ENCODE results near the gene EPB41L2.
"Not testable (repeated sequence)": the region's sequence is repeated elsewhere in the genome, so short reads cannot be mapped to it uniquely, and the experiment has no call there.

The EPB41L2 gene

DNA sequence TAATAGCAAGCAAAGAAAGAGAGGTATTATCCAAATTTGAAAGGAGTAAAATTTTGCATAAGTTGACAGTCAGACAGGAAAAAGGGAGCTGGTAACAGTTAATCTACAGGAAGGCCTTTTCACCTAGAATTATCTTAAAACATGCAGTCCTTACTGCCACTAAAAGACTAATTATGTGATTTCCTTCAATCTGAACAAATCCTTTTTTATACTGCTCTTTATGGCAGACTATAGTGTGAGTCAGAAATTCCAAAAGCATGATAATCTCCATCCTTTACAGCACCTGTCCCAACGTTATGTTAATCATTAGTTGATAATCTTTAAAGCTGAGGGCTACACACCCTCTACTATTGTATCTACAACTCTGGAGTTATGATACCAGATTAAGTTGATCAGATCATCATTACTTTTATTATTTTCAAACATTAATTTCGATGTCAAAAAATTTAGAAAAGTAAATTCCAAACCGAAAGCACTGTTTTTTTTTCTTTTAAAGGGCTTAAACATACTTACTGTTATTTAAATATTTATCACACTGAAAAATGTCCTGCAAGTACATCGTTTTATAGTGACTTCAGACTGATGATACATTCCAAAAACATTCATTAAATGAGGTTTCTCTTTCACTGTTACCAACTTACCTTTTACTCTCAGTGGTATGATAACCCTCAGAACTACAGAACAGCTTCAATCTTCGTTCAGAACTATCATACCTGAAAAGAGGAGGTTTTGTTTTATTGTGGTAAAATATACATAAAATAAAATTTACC is 39.1 kb upstream of the EPB41L2 start:
- H3K4me1 ChIP-seq: no peaks in the 10 kb centered on the region
- no peaks in the 10 kb centered on the region for H3K9me3 ChIP-seq
- no peak overlapping the region for H3K4me3 ChIP-seq (ENCODE audit: low read depth, low read length)
- DNase-seq: no peak
- no peaks in the 10 kb centered on the region for H3K27me3 ChIP-seq
- TF ChIP-seq, protein P1, sequence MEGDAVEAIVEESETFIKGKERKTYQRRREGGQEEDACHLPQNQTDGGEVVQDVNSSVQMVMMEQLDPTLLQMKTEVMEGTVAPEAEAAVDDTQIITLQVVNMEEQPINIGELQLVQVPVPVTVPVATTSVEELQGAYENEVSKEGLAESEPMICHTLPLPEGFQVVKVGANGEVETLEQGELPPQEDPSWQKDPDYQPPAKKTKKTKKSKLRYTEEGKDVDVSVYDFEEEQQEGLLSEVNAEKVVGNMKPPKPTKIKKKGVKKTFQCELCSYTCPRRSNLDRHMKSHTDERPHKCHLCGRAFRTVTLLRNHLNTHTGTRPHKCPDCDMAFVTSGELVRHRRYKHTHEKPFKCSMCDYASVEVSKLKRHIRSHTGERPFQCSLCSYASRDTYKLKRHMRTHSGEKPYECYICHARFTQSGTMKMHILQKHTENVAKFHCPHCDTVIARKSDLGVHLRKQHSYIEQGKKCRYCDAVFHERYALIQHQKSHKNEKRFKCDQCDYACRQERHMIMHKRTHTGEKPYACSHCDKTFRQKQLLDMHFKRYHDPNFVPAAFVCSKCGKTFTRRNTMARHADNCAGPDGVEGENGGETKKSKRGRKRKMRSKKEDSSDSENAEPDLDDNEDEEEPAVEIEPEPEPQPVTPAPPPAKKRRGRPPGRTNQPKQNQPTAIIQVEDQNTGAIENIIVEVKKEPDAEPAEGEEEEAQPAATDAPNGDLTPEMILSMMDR (IDR thresholded peaks at IDR 0.05; ENCODE audit: low read depth, low read length): no peak
- H3K36me3 ChIP-seq: no peaks in the 10 kb centered on the region

DNA sequence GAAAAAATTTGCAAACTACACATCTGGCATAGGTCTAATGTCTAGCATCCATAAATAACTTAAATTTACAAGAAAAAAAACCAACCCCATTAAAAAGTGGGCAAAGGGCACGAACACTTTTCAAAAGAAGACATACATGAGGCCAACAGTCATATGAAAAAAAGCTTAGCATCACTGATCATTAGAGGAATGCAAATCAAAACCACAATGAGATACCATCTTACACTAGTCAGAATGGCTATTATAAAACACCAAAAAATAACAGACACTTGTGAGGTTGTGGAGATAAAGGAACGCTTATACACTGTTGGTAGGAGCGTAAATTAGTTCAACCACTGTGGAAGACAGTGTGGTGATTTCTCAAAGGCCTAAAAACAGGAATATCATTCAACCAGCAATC is 33.7 kb upstream of the EPB41L2 start:
- no peaks in the 10 kb centered on the region for H3K4me1 ChIP-seq
- TF ChIP-seq, protein P1 (IDR thresholded peaks at IDR 0.05; ENCODE audit: low read depth, low read length): no peak
- no peaks in the 10 kb centered on the region for H3K36me3 ChIP-seq
- DNase-seq: no peak
- H3K4me3 ChIP-seq (ENCODE audit: low read depth, low read length): no peak overlapping the region
- no peaks in the 10 kb centered on the region for H3K27me3 ChIP-seq
- H3K9me3 ChIP-seq: no peaks in the 10 kb centered on the region

DNA sequence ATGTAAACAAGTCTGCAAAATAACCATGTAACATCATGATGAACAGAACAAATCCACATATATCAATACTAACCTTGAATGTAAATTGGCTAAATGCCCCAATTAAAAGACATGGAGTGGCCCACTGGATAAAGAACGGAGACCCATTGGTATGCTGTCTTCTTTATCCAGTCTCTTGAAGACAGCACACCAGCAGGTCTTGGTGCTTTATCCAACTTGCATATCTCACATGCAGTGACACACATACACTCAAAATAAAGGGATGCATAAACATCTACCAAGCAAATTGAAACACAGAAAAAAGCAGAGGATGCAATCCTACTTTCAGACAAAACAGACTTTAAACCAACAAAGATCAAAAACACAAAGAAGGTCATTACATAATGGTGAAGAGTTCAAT is 30.3 kb upstream of the EPB41L2 start:
- no peak overlapping the region for H3K4me3 ChIP-seq (ENCODE audit: low read depth, low read length)
- no peaks in the 10 kb centered on the region for H3K27me3 ChIP-seq
- no peaks in the 10 kb centered on the region for H3K9me3 ChIP-seq
- TF ChIP-seq, protein P1 (IDR thresholded peaks at IDR 0.05; ENCODE audit: low read depth, low read length): no peak
- no peaks in the 10 kb centered on the region for H3K36me3 ChIP-seq
- DNase-seq: no peak
- no peaks in the 10 kb centered on the region for H3K4me1 ChIP-seq

DNA sequence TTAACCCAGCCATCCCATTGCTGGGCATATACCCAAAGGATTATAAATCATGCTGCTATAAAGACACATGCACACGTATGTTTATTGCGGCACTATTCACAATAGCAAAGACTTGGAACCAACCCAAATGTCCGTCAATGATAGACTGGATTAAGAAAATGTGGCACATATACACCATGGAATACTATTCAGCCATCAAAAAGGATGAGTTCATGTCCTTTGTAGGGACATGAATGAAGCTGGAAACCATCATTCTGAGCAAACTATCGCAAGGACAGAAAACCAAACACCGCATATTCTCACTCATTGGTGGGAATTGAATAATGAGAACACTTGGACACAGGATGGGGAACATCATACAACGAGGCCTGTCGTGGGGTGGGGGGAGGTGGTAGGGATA is 28.9 kb upstream of the EPB41L2 start:
- not testable (repeated sequence) for DNase-seq; H3K9me3 ChIP-seq; H3K4me3 ChIP-seq (ENCODE audit: low read depth, low read length); H3K4me1 ChIP-seq; H3K27me3 ChIP-seq; H3K36me3 ChIP-seq

DNA sequence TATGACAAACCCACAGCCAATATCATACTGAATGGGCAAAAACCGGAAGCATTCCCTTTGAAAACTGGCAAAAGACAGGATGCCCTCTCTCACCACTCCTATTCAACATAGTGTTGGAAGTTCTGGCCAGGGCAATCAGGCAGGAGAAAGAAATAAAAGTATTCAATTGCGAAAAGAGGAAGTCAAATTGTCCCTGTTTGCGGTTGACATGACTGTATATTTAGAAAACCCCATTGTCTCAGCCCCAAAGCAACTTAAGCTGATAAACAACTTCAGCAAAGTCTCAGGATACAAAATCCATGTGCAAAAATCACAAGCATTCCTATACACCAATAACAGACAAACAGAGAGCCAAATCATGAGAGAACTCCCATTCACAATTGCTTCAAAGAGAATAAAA is 27.3 kb upstream of the EPB41L2 start:
- not testable (repeated sequence) for DNase-seq; H3K36me3 ChIP-seq; H3K9me3 ChIP-seq; H3K27me3 ChIP-seq; H3K4me1 ChIP-seq; H3K4me3 ChIP-seq (ENCODE audit: low read depth, low read length)

DNA sequence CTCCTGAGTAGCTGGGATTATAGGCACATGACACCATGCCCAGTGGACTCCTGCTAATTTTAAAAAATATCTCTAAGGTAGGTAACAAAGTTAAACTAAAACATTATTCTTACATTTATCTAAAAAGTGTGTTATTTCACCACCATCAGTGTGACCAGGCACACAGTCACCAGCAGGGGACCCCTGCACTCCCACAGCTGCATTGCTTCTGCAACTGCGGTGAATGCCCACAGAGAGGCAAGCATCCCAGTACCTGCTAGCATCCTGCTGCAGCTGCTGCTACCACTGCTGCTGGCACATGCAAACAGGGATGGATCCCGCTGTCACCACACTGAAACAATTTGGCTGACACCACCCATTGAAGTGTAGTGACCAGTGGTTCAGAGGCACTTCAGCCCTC is 21.9 kb upstream of the EPB41L2 start:
- Histone ChIP-seq H3K9me3 (no peaks in the 10 kb centered on the region), H3K4me3 (ENCODE audit: low read depth, low read length) (no peak overlapping the region), H3K36me3 (no peaks in the 10 kb centered on the region), H3K27me3 (no peaks in the 10 kb centered on the region), H3K4me1 (no peaks in the 10 kb centered on the region)
- no peak for DNase-seq
- TF ChIP-seq, protein P1 (IDR thresholded peaks at IDR 0.05; ENCODE audit: low read depth, low read length): no peak

DNA sequence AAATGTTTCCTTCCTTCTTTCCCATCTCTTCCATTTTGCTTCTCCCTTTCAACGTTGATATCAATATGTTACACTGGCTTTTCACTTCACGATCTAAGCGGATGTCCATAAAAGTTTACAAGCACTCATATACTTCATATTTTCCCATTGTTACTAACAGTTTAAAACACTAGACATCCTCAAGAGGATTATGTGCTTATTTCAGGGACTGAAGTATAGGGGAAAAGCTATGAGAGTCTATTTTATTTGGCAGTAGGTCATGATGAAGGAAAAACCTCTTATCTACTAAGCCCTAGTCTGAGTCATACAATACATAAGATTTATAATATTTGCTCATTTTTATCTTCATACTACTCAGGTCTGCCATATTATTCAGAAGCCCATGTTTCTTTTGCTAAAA is 20.6 kb upstream of the EPB41L2 start:
- Histone ChIP-seq H3K9me3 (no peaks in the 10 kb centered on the region), H3K36me3 (no peaks in the 10 kb centered on the region), H3K27me3 (no peaks in the 10 kb centered on the region), H3K4me3 (ENCODE audit: low read depth, low read length) (no peak overlapping the region), H3K4me1 (no peaks in the 10 kb centered on the region)
- TF ChIP-seq, protein P1 (IDR thresholded peaks at IDR 0.05; ENCODE audit: low read depth, low read length): no peak
- DNase-seq: no peak

All from BE2C (cell line).